Neural cell (in vitro differentiated cells): ENCODE results near the gene LGR4. TPM values are rescaled to one million over a fixed set of nuclear protein-coding genes. Genes with fewer than 3 reads are reported as not detected.
"Not testable (repeated sequence)": the region's sequence is repeated elsewhere in the genome, so short reads cannot be mapped to it uniquely, and the experiment has no call there.

ENCODE experiments used
- H2AFZ ChIP-seq: fragments of 200-600, 300-800 bp; sonication (generic), shearing (Covaris generic); 2 replicates; pipeline ENCODE4 v1.6.0; 2014; ENCODE audit warnings: low read depth, mild to moderate bottlenecking, antibody characterized with exemption, low read length, moderate library complexity
- H3F3A ChIP-seq: fragments of 200-600 bp; shearing (Covaris generic); 2 replicates; pipeline ENCODE4 v1.6.1; 2016; ENCODE audit warnings: mild to moderate bottlenecking, moderate library complexity, mixed read lengths, antibody characterized with exemption, low read length; ENCODE audit not compliant: insufficient read depth, poor library complexity, severe bottlenecking
- H3K27ac ChIP-seq: fragments of 200-600, 300-800 bp; sonication (generic), shearing (Covaris generic); 2 replicates; pipeline ENCODE4 v1.5.1; 2014; ENCODE audit warnings: mild to moderate bottlenecking, low read length, moderate library complexity
- H3K27me3 ChIP-seq: fragments of 300-800, 200-600 bp; sonication (generic), shearing (Covaris generic); 2 replicates; pipeline ENCODE4 v1.6.0; 2014; ENCODE audit warnings: mild to moderate bottlenecking, low read depth, low read length, moderate library complexity; ENCODE audit not compliant: insufficient read depth
- H3K36me3 ChIP-seq: fragments of 300-800, 200-600 bp; sonication (generic), shearing (Covaris generic); 2 replicates; pipeline ENCODE4 v1.5.1; 2014; ENCODE audit warnings: mild to moderate bottlenecking, antibody characterized with exemption, low read length, moderate library complexity; ENCODE audit not compliant: insufficient read depth
- H3K4me2 ChIP-seq: fragments of 300-800, 200-600 bp; sonication (generic), shearing (Covaris generic); 2 replicates; pipeline ENCODE4 v1.6.0; 2014; ENCODE audit warnings: mild to moderate bottlenecking, low read length
- H3K4me3 ChIP-seq: fragments of 300-800, 200-600 bp; sonication (generic), shearing (Covaris generic); 2 replicates; pipeline ENCODE4 v1.5.1; 2014; ENCODE audit warnings: mild to moderate bottlenecking, low read length, moderate library complexity
- H3K79me2 ChIP-seq: fragments of 200-600 bp; shearing (Covaris generic); replicated peaks from 2 replicates; pipeline ENCODE4 v1.6.0; 2014; ENCODE audit warnings: mild to moderate bottlenecking, low read length, moderate library complexity; ENCODE audit not compliant: insufficient read depth
- H3K9ac ChIP-seq: fragments of 300-800, 200-600 bp; sonication (generic), shearing (Covaris generic); 2 replicates; pipeline ENCODE4 v1.6.1; 2016; ENCODE audit warnings: mild to moderate bottlenecking, low read length, mixed read lengths
- H3K9me2 ChIP-seq: fragments of 200-600 bp; shearing (Covaris generic); 2 replicates; pipeline ENCODE4 v1.6.1; 2016; ENCODE audit warnings: mild to moderate bottlenecking, low read length, mixed read lengths; ENCODE audit not compliant: insufficient read depth
- H3K9me3 ChIP-seq: fragments of 200-600, 300-800 bp; sonication (generic), shearing (Covaris generic); 2 replicates; pipeline ENCODE4 v1.6.1; 2016; ENCODE audit warnings: mild to moderate bottlenecking, mixed run types, low read length, moderate library complexity, mixed read lengths
- H4K20me1 ChIP-seq: fragments of 200-600 bp; shearing (Covaris generic); 2 replicates; pipeline ENCODE4 v1.6.1; 2016; ENCODE audit warnings: mild to moderate bottlenecking, mixed run types; ENCODE audit not compliant: insufficient read depth
- CTCF ChIP-seq: fragments of 450-650 bp; IDR thresholded peaks from 2 replicates; pipeline ENCODE4 v1.5.1; 2014; ENCODE audit warnings: antibody characterized with exemption, mild to moderate bottlenecking, moderate library complexity; ENCODE audit not compliant: poor library complexity, severe bottlenecking
- EP300 ChIP-seq: fragments of 450-650 bp; conservative IDR thresholded peaks from 2 replicates; pipeline ENCODE4 v1.6.1; 2014; ENCODE audit warnings: antibody characterized with exemption, mild to moderate bottlenecking, moderate library complexity; ENCODE audit not compliant: poor library complexity, severe bottlenecking
- EZH2 ChIP-seq: fragments of 200-600, 300-800 bp; shearing (Covaris generic), sonication (generic); IDR thresholded peaks from 2 replicates; pipeline ENCODE4 v1.6.1; 2014; ENCODE audit warnings: antibody characterized with exemption, low read length, borderline replicate concordance, mild to moderate bottlenecking; ENCODE audit not compliant: insufficient read depth, poor library complexity, severe bottlenecking
- MXI1 ChIP-seq: fragments of 450-650 bp; conservative IDR thresholded peaks from 2 replicates; pipeline ENCODE4 v1.6.1; 2014; ENCODE audit warnings: antibody characterized with exemption, mild to moderate bottlenecking; ENCODE audit not compliant: poor library complexity, severe bottlenecking
- POLR2AphosphoS5 ChIP-seq: IDR thresholded peaks from 2 replicates; pipeline ENCODE4 v1.6.1; 2012
- RAD21 ChIP-seq: fragments of 450-650 bp; conservative IDR thresholded peaks from 2 replicates; pipeline ENCODE4 v1.6.1; 2014; ENCODE audit warnings: antibody characterized with exemption, mild to moderate bottlenecking, moderate library complexity
- REST ChIP-seq: IDR thresholded peaks from 2 replicates; pipeline ENCODE4 v1.6.1; 2012; ENCODE audit warnings: borderline replicate concordance
- SMC3 ChIP-seq: fragments of 450-650 bp; conservative IDR thresholded peaks from 2 replicates; pipeline ENCODE4 v1.6.1; 2014; ENCODE audit warnings: antibody characterized with exemption, mild to moderate bottlenecking, moderate library complexity; ENCODE audit not compliant: poor library complexity
- TAF1 ChIP-seq: IDR thresholded peaks from 2 replicates; pipeline ENCODE4 v1.6.1; 2012; ENCODE audit warnings: low read depth
- polyA plus RNA-seq: library from polyadenylated mRNA; depleted of rRNA; stranded (reverse); fragments of >200 nt; gene quantifications from 2 replicates; pipeline ENCODE4 v1.2.3, GENCODE V29; 2014

LGR4 gene
- polyA plus RNA-seq, 1 donor from 2014 or later, result 11.2 TPM

- TF ChIP-seq RAD21 (no peak), POLR2AphosphoS5 (no peak), EZH2 (no peak), EP300 (no peak), TAF1 (no peak), MXI1 (no peak), REST (no peak), CTCF (no peak)
- Histone ChIP-seq H3K79me2 (peaks cover 13% of the 10 kb centered on the region), H3K9ac (no peak overlapping the region), H3K9me2 (no peaks in the 10 kb centered on the region), H3F3A (no peaks in the 10 kb centered on the region), H3K4me3 (no peak overlapping the region), H3K36me3 (no peaks in the 10 kb centered on the region), H3K4me2 (no peak overlapping the region), H2AFZ (no peak overlapping the region), H4K20me1 (no peaks in the 10 kb centered on the region), H3K27me3 (no peaks in the 10 kb centered on the region), H3K27ac (no peak overlapping the region), H3K9me3 (no peaks in the 10 kb centered on the region)
Observed at GRCh38 chr11:27452147-27452546, 20.4 kb downstream of the LGR4 start.

GRCh38 chr11:27451244-27451965 lies 21.2 kb downstream of the LGR4 start:
- Histone ChIP-seq H3K27me3 (no peaks in the 10 kb centered on the region), H3K4me3 (no peak overlapping the region), H3K36me3 (no peaks in the 10 kb centered on the region), H2AFZ (no peak overlapping the region), H3K79me2 (peaks cover 13% of the 10 kb centered on the region), H3K9me3 (no peaks in the 10 kb centered on the region), H3K27ac (no peak overlapping the region), H3K4me2 (no peak overlapping the region), H3K9me2 (no peaks in the 10 kb centered on the region), H3K9ac (no peak overlapping the region), H4K20me1 (no peaks in the 10 kb centered on the region), H3F3A (no peaks in the 10 kb centered on the region)
- TF ChIP-seq SMC3 (no peak), EZH2 (no peak), EP300 (no peak), MXI1 (no peak), TAF1 (no peak)

GRCh38 chr11:27448184-27448540 lies 24.4 kb downstream of the LGR4 start:
- not testable (repeated sequence) for H4K20me1 ChIP-seq, H3K27me3 ChIP-seq, H3K4me3 ChIP-seq, H3K27ac ChIP-seq, H3K9ac ChIP-seq, H3F3A ChIP-seq, H3K36me3 ChIP-seq, H3K79me2 ChIP-seq, H3K9me2 ChIP-seq, H3K9me3 ChIP-seq, H2AFZ ChIP-seq, H3K4me2 ChIP-seq
